Uterus (tissue), 2 donors: ENCODE results near the gene ATP10A.

Source experiments
- CTCF ChIP-seq, 4 experiments: fragments of 200-600 bp in 2 of 4; fragments of 450-650 bp in 2 of 4; sonication (generic) in 2 of 4; IDR thresholded peaks; one replicate each; pipeline ENCODE4 v1.5.1; 2016 to 2019; ENCODE audit warnings: antibody characterized with exemption in 4 of 4, mild to moderate bottlenecking in 2 of 4, moderate library complexity in 1 of 4
- POLR2A ChIP-seq, 2 donors: fragments of 450-650 bp; IDR thresholded peaks; one replicate each; pipeline ENCODE4 v1.6.1; 2016; ENCODE audit warnings: antibody characterized with exemption in 2 of 2, mild to moderate bottlenecking in 1 of 2, moderate library complexity in 1 of 2

- TF ChIP-seq CTCF (IDR thresholded peaks at IDR 0.05): no peak
- TF ChIP-seq POLR2A (IDR thresholded peaks at IDR 0.05): no peak
These were observed at the start of gene ATP10A for GRCh38 chr15:25863111-25863967.
